Retinal pigment epithelial cell (primary cell): ENCODE data around the gene MRNIP.

Experiments used
- DNase-seq: peaks from one replicate; pipeline ENCODE4 v3.0.0-alpha.2; 2010; ENCODE audit warnings: low read depth
- H3K4me3 ChIP-seq: 2 replicates; pipeline ENCODE4 v1.5.1; 2011; ENCODE audit warnings: mild to moderate bottlenecking, low read length, control low read depth, moderate library complexity
- TF ChIP-seq, protein P1 (sequence below): conservative IDR thresholded peaks from 2 replicates; pipeline ENCODE4 v1.5.1; 2011; ENCODE audit warnings: low read depth, low read length, control low read depth, inconsistent platforms

The MRNIP gene

GRCh38 chr5:179904463-179905160, 46.0 kb upstream of the MRNIP start:
- TF ChIP-seq, protein P1, sequence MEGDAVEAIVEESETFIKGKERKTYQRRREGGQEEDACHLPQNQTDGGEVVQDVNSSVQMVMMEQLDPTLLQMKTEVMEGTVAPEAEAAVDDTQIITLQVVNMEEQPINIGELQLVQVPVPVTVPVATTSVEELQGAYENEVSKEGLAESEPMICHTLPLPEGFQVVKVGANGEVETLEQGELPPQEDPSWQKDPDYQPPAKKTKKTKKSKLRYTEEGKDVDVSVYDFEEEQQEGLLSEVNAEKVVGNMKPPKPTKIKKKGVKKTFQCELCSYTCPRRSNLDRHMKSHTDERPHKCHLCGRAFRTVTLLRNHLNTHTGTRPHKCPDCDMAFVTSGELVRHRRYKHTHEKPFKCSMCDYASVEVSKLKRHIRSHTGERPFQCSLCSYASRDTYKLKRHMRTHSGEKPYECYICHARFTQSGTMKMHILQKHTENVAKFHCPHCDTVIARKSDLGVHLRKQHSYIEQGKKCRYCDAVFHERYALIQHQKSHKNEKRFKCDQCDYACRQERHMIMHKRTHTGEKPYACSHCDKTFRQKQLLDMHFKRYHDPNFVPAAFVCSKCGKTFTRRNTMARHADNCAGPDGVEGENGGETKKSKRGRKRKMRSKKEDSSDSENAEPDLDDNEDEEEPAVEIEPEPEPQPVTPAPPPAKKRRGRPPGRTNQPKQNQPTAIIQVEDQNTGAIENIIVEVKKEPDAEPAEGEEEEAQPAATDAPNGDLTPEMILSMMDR: no peak
- no peak for DNase-seq
- no peak overlapping the region for H3K4me3 ChIP-seq

- TF ChIP-seq, protein P1: no peak
- H3K4me3 ChIP-seq: no peak overlapping the region
- no peak for DNase-seq
Observed at GRCh38 chr5:179902763-179903158, 44.1 kb upstream of the MRNIP start.

GRCh38 chr5:179901915-179902762, 43.5 kb upstream of the MRNIP start:
- H3K4me3 ChIP-seq: no peak overlapping the region
- TF ChIP-seq, protein P1: no peak
- no peak for DNase-seq

DNA sequence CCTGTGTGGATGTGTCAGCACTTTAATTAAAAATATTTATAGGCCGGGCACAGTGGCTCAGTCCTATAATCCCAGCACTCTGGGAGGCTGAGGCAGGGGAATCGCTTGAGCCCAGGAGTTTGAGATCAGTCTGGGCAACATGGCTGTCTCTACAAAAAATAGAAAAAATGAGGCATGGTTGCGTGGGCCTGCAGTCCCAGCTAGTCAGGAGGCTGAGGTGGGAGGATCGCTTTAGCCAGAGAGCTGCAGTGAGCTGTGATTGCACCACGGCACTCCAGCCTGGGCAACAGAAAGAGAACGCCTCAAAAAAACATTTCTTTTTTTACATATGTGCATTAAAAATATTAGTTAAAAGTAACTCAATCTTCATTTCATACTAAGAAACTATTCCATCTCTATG, 42.8 kb upstream of the MRNIP start:
- no peak for DNase-seq
- H3K4me3 ChIP-seq: no peak overlapping the region
- TF ChIP-seq, protein P1: no peak

- no peak for DNase-seq
- TF ChIP-seq, protein P1: no peak
- no peak overlapping the region for H3K4me3 ChIP-seq
Observed at GRCh38 chr5:179900711-179901110, 42.1 kb upstream of the MRNIP start.

GRCh38 chr5:179900206-179900605, 41.6 kb upstream of the MRNIP start:
- no peak overlapping the region for H3K4me3 ChIP-seq
- no peak for DNase-seq
- TF ChIP-seq, protein P1: no peak
